Activated T-helper 9 cell treated with anti-CD3 and anti-CD28 coated beads, Interleukin-2, amount 50 U/mL, for 16 hours (primary cell): ENCODE measurements around the gene DNAJC4.

Experiments
- DNase-seq: peaks from one replicate; pipeline ENCODE4 v3.0.0-alpha.2; 2020; ENCODE audit warnings: low read depth

DNAJC4 gene

DNA sequence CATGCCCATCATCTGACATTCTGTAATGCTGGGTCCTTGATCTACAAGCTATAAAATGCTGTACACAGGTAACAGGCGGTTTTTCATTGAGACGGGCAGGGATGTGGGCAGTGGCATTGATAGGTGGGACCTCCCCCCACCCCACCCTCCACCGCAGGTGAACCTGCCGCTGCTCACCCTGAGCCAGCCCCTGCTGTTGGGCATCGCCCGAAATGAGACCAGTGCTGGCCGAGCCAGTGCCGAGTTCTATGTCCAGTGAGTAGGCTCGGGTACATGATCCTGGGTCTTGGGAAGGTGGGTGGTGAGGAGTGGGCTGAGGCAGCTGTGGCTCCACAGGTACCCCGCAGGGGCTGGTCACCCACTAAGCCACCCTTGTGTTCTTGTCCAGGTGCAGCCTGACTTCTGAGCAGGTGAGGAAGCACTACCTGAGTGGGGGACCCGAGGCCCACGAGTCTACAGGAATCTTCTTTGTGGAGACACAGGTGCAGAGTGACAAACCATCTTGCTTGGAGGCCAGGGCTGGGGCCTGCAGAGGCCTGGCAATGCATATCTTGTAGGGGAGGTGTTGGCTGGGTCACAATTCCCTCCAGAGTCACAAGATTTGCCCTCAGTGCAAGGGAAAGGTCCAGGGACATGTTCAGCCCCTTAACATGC is 1.1 kb upstream of the DNAJC4 start:
- no peak for DNase-seq

DNA sequence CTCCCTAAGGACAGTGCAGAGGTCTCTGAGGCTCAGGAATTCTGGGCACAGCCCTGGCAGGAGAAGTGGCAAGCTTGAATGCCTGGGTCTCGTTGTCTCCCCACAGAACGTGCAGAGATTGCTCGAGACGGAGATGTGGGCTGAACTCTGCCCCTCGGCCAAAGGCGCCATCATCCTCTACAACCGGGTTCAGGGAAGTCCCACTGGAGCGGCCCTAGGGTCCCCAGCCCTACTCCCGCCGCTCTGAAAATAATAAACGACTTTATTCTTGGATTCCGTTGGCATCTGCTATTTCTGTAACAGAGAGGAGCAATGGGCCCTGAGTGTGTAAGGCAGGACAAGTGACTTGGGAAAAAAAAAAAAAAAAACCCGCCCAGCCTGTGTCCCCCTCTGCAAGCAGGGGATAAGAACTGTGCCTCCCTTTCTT is 591 bp upstream of the DNAJC4 start:
- DNase-seq, result no peak

DNA sequence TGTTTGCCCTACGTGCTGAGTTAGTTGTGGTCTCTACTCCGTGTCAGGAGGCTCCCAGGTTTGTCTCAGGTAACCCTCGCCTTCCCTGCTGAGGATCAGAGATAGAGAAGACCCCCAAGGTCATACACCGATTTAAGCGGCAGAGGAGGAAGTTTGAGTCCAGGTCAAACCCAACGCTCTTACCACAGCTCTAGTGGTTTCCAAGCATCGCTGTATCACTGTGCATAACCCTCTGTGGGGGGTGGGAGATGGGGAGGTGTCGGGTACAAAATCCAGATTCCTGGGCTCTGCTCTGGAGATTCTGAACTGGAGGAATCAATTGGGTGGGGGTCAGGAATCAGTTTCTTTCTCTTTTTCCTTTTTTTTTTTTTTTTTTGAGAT is 627 bp downstream of the DNAJC4 start:
- DNase-seq, result no peak

DNA sequence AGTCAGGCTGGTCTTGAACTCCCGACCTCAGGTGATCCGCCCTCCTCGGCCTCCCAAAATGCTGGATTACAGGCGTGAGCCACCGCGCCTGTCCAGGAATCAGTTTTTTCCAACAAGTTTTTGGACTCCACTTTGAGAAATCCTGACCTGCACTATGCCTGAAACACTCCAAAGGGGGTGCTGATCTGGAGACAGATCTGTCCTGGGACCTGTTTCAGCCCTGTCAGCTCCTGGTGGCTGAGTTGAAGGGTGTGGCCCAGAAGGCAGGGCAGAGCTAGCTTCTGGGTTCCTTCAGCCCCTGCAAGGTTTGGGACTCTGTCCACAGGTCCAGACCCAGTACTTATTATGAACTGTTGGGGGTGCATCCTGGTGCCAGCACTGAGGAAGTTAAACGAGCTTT is 1.2 kb downstream of the DNAJC4 start:
- DNase-seq, result no peak

DNA sequence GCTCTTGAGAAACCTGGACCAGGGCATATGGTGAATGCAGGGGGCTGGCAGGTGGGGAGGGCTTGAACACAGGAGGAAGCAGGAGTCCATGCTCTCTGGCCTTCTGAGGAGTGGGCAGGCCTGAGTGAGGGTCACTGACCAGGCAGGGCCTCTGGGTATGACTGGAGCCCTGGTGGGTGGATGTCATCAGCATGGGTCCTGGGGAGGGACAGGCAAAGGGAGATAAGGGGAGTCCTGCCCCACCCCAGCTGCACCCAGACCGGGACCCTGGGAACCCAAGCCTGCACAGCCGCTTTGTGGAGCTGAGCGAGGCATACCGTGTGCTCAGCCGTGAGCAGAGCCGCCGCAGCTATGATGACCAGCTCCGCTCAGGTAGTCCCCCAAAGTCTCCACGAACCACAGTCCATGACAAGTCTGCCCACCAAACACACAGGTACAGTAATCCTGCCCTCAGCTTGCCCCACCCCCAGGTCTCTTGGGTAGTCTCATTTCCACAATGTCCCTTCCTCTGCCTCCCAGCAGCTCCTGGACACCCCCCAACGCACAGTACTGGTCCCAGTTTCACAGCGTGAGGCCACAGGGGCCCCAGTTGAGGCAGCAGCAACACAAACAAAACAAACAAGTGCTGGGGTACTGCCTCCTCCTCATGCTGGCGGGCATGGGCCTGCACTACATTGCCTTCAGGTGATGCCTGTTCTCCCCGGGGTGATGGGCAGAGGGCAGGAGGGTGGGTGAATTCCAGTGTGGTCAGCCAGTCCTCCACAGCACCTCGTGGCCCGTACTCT is 2.0 kb downstream of the DNAJC4 start:
- no peak for DNase-seq

DNA sequence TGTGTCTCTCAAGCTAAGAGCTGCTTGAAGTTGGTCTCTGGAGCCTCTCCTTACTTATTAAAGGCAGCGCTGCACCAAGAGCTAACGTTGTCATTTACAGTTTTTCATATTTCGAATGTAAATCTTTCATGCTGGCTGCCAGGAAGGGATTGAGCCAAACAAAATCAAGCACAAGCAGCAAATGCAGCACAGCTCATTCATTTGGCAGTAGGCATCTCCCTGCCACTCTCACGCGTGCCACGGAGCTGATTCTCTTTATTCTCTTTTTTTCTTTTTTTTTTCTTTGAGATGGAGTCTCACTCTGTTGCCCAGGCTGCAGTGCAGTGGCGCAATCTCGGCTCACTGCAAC is 2.6 kb downstream of the DNAJC4 start:
- no peak for DNase-seq

DNA sequence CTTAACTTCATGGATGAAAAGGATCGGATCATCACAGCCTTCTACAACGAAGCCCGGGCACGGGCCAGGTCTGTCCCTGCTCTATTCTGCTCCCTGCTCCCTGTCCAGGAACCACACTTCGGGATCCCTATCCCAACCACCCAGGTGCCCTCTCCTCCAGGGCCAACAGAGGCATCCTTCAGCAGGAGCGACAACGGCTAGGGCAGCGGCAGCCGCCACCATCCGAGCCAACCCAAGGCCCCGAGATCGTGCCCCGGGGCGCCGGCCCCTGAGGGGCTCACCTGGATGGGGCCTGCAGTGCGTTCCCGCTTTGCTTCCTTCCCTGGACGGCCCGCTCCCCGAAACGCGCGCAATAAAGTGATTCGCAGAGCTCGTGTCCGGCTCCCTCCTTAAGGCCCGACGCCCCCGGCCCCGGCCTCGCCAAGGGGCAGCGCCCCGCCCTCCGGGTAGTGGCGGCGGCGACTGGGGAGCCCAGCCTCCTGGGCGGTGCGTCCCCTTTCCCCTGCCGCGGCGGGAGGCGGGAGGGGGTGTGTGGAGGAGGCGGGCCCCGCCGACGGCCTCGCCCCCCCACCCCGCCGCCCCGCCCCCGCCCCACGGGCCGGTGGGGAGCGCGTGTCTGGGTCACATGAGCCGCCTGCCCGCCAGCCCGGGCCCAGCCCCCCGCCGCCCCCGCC is 3.7 kb downstream of the DNAJC4 start, which contains the start of gene VEGFB:
Gene VEGFB, plus strand, starts transcription at position 672 of the 674 bp plus-strand sequence. CDS start 250 bp downstream, outside the sequence.
- peak; percentile 66 for DNase-seq

DNA sequence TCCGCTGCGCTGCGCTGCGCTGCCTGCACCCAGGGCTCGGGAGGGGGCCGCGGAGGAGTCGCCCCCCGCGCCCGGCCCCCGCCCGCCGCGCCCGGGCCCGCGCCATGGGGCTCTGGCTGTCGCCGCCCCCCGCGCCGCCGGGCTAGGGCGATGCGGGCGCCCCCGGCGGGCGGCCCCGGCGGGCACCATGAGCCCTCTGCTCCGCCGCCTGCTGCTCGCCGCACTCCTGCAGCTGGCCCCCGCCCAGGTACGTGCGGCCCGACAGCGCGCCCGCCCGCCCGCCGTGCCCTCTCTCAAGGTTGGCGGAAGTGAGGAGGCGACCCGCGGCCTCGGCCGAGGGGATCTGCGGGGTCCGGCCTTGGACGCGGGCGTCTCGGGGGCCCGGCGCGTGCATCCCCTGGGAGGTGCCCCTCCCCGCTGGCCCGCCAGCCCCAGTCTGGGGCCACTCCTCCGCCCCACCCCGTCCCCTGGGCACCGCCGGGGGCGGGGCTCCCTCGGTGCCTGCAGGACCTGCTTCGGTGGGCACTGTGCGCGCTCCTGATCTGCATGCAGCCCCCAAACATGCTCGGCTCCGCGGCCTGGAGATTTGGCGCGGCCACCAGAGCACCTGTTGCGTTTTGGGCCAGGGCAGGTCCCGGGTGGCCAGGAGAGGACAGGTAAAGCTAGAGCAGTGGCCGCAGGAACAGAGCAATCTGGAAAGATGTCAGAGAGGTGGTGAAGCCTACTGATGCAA is 4.5 kb downstream of the DNAJC4 start:
- peak; percentile 36 for DNase-seq

DNA sequence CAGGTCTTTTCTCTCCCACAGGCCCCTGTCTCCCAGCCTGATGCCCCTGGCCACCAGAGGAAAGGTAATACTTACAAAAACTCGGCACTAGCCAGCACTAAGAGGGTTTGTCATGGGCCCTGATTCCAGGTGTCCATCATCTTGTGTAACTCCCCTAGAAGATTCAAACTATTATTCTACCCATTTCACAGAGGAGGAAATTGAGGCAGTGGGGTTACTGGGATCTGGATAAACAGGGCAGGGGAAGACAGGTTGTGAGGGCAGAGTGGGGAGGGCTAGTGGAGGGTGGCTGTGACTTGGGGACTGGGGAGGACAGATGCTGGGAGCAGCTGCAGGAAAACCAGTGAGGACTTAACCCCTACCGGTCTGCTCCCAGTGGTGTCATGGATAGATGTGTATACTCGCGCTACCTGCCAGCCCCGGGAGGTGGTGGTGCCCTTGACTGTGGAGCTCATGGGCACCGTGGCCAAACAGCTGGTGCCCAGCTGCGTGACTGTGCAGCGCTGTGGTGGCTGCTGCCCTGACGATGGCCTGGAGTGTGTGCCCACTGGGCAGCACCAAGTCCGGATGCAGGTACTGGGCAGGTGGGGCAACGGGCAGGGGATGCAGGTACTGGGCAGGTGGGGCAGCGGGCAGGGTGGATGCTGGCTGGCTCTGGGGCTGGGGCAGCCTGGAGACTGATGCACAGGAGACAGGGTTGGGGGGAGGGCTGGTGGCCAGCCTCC is 5.3 kb downstream of the DNAJC4 start:
- DNase-seq, result no peak

DNA sequence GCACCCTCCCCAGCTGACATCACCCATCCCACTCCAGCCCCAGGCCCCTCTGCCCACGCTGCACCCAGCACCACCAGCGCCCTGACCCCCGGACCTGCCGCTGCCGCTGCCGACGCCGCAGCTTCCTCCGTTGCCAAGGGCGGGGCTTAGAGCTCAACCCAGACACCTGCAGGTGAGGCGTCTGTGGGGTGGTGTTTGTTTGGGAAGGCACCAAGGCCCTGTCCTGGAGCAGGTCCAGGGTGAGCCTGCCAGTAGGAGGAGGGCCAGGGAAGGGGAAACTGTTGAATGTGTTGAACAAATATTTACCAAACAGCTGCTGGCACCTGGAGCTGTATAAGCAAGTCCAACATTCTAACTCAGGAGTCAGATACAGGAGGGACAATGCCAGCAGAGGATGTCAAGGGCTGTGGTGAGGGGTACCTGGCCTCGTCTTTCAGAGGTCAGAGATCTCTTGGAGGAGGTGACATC is 7.2 kb downstream of the DNAJC4 start:
- no peak for DNase-seq

DNA sequence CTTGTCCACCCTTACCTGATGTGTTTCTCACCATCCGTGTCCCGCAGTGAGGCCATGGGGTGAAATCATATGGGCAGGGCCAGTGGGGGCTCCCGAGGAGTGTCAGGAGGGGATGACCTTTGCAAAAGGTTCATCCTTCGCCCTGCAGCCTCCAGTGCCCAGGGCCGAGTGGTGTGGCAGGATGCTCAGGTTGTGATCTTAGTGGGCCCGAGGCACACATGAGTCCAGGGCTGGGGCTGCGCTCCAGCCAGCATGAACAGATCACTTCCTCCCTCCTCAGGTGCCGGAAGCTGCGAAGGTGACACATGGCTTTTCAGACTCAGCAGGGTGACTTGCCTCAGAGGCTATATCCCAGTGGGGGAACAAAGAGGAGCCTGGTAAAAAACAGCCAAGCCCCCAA is 7.7 kb downstream of the DNAJC4 start:
- DNase-seq, result no peak

DNA sequence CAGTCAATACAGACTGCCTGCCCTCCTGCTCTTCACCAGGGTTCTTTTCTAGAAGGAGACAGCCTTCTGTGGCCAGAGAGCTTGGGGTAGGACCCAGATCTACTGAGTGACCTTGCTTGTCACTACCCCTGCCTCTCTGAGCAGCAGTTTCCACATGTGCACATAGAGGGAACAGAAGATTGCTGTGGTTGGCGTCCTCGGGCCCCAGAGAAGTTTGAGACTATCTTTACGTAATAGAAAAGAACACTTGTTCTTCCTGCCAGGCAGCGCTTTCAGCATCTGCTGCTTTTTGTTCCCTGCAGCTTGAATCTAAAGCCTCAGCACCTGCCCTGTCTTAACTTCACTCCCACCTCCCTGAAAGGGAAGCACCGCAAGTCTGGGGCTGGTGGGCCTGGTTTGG is 8.7 kb downstream of the DNAJC4 start:
- no peak for DNase-seq

DNA sequence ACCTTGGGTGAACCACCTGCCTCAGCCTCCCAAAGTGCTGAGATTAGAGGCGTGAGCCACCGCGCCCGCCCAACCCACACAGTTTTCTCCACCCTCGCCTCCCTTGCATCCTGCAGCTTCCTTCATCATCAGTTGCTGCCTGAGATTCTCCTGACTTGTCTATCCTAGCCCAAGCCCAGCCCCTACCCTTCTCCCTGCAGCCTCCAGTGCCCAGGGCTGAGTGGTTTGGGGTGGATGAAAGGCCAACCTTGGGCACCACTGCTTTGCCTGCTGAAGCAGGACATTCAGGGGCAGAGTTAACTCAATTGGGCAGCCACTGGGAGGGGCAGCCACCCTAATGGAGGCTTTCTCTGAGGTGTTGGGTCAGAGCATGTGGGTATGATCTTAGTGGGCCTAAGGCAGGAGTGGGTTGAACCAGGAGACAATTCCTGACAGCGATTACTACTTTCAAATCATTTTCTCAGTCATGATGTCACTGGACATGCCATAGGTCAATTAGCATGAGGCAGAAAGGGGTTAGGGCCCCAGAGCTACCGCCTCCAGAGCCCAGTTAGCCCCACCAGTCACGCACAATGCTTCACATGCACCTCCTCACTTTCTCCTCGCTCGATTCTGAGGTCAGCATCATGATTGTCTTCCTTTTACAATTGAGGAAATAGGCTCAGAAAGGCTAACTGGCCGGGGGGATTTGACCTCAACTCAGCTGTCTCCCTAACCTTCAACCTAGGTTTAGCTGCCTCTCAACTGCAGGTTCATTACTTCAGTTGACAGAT is 9.5 kb downstream of the DNAJC4 start:
- no peak for DNase-seq

DNA sequence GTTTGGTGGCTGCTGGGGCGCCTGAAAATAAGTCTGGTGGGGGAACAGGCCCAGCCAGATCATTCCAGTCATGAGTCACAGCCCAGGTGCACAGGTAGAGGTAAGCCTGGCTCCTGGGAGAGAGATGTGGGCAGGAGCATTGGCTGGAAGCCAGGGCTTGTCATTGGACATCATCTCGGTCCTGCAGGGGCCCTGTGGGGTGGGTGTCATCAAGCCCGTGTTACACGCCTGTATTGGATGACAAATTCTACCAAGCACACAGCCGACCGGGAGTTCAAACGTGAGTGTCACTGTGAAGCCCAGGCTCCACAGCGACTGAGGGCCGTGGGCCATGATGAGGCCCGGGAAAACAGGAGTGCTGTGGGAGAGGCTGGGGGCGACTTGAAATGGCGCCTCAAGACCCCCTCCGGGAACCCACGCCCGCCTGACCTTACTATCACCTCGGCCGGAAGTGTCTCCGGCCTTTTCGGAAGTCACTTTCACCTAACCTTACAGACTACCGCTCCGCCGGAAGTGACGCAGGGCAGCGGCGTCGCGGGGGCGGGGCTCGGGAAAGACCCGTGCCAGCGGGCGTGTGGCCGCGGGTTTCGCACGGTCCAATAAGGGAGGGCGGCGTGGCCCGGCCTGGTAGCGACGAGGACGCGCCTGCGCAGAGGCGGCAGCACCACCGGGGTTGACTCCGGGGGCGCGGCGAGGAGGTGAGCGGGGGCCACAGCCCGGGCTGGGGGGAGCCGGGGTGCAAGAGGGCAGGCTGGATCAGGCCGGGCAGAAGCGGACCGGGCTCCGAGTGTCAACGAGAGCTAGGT is 10.3 kb downstream of the DNAJC4 start, which contains the start of gene FKBP2:
Gene FKBP2, plus strand, starts transcription at position 661 of the 806 bp plus-strand sequence. CDS start 1,293 bp downstream, outside the sequence.
- peak; percentile 99 for DNase-seq

DNA sequence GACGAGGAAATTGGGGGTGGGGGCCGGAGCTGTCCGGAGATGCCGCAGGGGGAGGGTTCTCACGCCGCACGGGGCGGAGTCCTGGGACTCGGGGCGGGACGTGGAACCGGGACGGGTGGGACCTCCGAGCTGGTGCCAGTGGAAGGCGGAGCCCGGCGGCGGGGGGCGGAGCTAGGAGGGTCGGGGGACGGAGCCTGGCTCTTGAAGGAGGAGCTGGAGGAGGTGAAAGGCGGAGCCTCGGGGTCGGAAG is 10.8 kb downstream of the DNAJC4 start:
- peak; percentile 99 for DNase-seq

DNA sequence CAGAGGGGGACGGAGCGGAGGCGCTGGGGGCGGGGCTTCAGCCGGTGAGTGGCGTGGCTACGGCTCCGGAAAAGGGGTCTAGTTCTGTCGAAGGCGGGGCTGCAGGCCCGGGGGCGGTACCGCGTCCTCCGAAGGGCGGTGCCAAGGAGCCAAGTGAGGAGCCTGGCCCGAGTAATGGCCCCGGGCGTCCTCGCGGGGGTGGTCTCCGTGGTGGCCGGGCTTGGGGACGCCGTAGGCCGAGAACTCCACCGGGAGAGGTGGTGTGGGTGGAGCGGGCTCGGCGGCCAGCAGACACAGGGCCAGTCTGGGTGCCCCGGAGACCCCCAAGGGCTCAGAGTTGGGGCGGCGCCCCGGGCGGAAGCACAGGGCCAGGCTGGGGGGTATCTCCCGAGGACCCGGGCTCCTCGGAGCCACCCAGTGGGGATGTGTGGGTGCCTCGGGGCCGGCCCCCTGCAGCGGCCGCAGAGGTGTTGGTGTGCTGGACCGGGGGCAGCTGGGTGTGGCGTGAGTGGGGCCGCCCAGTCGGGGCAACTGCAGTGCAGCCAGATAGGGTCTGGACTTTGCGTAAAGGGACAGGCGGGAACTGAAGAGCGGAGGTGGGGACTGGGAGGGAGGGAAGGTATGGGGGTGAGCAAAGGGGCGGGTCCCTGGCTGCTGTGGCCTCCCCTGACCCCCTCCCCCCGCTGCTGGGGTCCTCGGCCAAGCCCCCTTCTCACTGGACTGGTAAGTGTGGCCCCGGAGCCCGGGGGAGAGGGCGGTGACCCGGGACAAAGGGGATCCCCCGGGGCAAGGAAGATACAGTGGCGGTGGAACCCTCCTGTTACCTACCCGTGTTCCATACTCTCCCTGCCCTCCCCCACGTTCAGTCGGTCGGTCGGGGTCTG is 11.4 kb downstream of the DNAJC4 start:
- DNase-seq, result no peak

DNA sequence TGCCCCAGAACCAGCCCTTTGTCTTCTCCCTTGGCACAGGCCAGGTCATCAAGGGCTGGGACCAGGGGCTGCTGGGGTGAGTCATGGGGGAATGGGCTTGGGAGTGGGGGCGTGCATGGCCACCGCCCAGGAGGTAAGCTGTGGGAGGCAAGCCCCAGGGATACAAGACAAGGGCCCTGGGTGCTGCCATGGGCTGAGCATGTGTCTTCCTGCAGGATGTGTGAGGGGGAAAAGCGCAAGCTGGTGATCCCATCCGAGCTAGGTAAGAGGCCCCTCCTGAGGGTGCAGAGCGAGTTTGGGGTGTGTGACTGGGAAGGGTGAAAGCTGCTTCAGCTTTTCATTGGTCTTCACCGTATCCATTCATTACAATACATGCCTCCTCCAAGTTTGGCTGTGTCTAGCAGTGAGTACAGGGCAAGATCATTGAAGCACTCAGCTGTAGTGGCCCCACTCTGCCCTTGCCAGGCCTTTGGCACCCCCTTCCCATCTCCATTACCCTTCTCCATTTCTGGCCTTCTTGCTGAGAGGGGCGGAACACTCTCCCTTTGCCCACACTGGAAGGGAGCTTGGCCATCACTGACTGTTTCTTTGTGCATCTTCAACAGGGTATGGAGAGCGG is 13.0 kb downstream of the DNAJC4 start:
- DNase-seq, result no peak

DNA sequence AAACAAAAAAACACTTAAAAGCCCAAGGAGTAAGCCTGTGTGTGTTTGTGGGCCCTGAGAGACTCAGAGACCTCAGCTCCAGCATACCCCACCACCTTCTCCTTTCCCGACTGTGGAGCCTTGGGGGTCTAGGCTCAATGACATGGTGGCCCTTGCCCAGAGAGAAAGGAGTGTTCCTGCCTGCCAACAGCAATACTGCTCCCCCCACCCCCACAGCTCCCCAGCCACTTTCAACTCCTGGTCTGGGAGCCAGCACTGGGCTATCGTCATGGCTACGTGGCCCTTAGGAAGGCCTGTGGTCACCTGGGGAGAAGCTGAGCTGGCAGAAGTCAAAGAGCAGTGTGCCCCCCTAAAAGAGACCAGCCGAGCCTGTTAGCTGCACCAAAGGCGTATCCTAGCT is 13.8 kb downstream of the DNAJC4 start:
- no peak for DNase-seq

DNA sequence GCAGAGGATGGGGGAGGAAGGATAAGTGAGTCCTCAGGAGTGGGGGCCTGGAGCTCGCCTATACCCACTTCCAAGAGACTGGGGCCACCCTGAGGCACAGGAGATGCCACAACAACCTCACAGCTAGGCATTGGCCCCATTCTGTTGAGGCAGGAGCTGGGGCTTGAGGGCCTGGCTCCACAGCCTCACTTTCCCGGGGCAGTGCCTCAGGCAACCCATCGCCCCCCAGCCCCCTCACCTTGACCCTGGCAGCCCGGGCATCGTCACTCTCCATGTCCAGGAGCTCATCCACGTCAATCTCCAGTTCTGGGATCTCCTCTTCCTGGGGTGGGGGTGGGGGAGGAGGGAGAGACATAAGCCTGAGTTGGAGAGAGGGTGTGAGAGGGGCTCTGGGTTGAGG is 14.6 kb downstream of the DNAJC4 start:
- no peak for DNase-seq
